ENCODE results near the gene THBS3.
A peak's percentile ranks its signal among the peaks of the same experiment; 100 is the strongest.
"Not testable (repeated sequence)": the region's sequence is repeated elsewhere in the genome, so short reads cannot be mapped to it uniquely, and the experiment has no call there.

THBS3 gene

DNA sequence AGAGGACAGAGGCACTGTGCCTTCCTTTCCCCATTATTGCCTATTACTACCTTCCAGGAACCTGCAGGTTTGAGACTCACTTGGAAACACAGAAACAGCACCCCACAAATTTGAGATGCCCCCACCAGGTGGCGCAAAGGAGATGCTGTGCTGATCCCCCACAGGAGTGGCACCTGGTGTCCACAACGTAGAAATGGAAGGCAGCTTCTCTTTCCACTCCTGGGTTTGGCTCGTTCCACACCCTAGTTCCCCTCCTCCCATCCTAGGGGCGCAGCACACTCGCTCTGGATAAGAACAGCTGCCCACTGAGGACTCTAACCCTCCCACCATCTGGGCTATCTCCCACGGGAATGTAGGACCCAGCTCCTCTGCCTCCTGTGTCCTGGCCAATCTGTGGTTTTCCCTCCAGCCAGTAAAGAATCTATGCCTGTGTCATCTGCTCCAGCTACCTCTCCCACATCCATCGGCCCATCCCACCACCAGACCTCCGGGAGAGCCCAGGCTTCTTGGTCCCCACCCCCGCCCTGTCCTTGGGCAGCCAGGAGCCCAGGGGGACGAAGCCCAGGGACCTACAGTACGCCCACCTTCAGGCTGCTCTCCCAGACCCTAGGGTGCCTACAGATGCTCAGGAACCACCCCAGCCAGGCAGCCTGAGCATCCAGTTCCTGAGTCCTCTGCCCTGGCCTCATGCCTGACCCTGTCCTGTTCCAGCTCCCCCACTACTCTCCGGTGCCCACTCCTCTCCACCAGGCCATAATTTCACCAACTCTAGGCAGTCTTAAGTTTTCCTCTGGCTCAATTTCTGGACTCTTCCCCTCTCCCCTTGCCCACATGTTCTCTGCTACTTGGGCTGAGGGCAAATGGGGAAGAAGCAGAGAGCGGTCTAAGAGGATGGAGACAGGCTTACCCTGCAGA, 549 bp downstream of the THBS3 start:
- peak; percentile 81 for DNase-seq

GRCh38 chr1:155205969-155206593, 1.6 kb downstream of the THBS3 start:
- DNase-seq = no peak

DNA sequence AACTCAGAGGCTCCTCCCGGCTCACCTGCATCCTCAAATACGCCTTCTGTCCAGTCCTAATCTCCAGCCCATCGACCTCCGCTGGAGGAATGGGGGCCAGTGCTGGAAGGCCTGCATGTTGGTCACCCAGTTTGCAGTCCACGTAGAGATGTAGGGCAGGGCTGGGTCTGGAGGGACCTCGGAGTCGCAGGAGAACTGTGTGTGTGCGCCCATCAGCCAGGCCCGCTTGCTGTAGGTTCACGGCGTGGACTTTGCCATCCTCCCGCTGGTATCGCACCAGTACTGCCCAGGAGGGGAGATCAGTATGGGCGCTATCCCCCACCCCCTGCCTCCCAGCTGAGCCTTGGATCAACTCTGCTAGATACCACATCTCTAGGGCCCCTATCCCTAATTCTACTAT, 2.7 kb downstream of the THBS3 start:
- no peak for DNase-seq

DNA sequence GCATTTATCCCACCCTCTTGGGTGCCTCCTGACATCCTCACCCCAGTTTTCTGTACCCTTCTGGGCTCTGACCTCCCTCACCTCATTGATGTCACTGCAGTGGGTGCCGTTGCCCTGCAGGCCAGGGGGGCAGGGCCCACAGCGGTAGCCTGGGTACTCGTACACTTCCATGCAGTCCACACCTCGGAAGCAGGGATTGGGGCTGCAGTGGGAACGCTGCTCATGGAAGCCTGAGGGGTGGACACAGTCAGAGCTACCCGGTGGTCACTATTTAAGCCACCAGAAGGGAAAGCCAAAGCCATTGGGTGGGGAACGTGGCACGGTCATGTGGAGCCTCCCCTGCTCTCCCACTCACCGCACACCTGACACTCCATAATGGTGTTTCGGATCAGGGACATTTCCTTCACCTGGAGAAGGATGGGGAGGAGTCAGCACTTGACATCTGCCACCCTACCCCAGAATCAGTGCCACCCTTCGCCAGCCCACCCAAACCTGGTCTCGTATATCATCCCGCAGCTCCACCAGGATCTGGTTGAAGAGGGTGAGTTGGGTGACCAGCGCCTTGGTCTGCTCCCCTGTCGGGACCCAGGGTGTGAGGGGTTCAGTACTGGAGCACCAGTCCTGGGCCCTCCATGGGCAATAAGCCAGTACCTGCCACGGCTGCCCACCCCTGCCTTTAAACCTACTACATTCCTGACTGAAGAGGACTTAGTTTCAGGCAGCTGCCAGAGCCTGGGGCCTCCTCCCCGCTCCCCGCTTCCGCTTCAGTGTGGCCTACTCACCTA, 4.8 kb downstream of the THBS3 start:
- no peak for DNase-seq

GRCh38 chr1:155202198-155202597, 5.5 kb downstream of the THBS3 start:
- DNase-seq = no peak

GRCh38 chr1:155200920-155201319, 6.8 kb downstream of the THBS3 start:
- DNase-seq = no peak

DNA sequence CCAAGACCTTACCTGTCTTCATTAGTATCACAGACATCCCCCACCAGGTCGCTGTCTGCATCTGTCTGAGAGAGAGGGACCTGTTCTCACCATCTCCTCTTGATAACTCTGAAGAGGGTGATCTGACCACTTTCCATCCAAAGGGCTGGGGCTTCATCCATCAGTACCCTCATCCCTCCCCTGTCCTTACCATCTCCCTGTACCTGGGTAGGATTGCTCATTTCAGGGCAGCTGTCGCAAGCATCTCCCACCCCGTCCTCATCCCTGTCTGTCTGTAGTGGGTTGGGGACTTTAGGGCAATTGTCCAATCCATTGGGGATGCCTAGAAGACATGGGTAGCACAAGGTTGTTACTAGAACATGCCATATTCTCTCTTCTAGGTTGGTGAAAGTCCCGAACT, 7.9 kb downstream of the THBS3 start:
- DNase-seq = no peak

GRCh38 chr1:155198547-155198906, 9.2 kb downstream of the THBS3 start:
- DNase-seq = no peak

GRCh38 chr1:155197901-155198546, 9.7 kb downstream of the THBS3 start:
- no peak for DNase-seq

DNA sequence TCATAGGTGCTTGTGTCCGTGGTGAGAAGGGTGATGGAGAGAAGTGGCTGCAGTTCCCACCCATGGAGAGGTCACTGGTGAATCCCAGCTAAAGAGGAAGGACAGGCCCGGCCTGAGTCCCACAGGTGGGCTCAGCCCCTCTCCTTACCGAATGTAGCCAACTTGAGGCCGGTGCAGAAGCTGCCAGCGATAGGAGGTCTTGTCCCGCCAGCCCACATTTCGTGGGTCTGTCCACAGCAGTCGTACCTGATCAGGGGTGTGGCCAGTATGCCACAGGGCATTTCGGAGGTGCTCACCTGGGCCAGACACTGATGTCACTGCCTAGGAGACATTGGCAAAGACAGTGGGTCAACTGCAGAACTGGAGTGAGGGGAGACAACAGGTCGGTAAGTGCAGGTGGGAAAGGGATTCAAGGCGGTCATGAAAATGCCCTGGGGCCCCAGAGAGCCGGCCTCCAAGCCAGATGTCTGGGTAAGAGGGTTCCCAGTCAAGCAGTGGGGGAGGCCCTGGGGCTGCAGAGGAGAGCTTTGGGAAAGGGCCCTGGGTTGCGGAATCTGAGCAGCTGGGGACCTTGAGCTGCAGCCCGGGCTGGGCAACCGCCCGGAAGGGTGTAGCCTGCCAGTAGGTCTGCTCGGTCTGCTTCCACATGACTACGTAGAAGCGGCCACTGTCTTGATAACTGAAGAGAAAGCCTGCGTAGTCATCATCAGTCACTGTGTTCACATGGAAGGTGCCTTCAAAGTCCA, 10.6 kb downstream of the THBS3 start:
- no peak for DNase-seq

- no peak for DNase-seq
Observed at GRCh38 chr1:155196103-155196892, 11.4 kb downstream of the THBS3 start.

GRCh38 chr1:155195201-155196102, 12.2 kb downstream of the THBS3 start:
- DNase-seq = no peak

DNA sequence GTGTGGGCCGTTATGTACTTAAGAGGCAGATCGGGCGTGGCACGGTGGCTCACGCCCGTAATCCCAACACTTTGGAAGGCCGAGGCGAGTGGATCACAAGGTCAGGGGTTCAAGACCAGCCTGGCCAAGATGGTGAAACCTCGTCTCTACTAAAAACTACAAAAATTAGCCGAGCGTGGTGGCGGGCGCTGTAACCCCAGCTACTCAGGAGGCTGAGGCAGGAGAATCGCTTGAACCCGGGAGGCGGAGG, 13.8 kb downstream of the THBS3 start:
- not testable (repeated sequence) for DNase-seq

DNA sequence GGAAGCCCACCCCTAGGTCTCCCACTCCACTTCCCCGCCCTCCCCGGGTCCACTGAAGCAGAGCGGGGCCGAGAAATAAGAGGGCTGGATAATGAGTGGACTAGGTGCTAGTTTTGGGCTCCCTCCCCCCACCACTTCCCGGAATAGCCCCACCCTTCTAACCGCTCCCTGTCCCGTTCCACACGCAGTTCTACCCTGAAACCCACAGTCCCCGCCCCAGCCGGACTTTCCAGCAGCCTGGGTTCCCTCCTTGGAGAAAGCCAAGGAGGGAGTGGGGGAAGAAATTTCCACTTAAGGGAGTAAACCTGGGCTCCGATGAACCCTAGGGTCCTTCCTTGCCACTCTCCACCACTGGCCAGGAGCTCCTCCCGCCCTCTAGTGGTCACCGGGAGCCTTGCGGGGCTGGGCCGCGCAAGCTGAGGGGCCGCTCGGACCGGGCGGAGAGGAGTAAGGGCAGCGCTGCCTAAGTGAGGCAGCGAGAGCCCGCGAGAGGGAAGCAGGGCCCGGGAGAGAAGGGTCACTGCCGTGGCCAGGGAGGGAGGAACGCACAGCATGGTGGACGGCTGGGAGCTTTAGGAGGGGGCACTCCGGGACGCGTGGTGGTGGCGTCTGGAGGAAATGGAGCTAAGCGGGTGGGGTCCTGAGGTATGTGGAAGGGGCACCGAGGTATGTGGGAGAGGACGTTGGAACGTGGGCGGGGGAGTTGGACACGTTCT, 14.3 kb downstream of the THBS3 start:
- DNase-seq = peak; percentile 95

- DNase-seq = no peak
Observed at GRCh38 chr1:155192346-155193274, 15.1 kb downstream of the THBS3 start.

DNA sequence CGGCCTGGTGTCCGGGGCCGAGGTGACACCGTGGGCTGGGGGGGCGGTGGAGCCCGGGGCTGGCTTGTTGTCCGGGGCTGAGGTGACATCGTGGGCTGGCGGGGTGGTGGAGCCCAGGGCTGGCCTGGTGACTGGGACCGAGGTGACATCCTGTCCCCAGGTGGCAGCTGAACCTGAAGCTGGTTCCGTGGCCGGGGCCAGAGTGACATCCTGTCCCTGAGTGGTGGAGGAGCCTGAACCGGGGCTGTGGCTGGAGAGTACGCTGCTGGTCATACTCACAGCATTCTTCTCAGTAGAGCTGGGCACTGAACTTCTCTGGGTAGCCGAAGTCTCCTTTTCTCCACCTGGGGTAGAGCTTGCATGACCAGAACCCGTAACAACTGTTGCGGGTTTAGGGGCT, 15.8 kb downstream of the THBS3 start:
- no peak for DNase-seq

- not testable (repeated sequence) for DNase-seq
Observed at GRCh38 chr1:155189926-155190325, 17.8 kb downstream of the THBS3 start.

GRCh38 chr1:155188268-155188667, 19.4 kb downstream of the THBS3 start:
- no peak for DNase-seq

DNA sequence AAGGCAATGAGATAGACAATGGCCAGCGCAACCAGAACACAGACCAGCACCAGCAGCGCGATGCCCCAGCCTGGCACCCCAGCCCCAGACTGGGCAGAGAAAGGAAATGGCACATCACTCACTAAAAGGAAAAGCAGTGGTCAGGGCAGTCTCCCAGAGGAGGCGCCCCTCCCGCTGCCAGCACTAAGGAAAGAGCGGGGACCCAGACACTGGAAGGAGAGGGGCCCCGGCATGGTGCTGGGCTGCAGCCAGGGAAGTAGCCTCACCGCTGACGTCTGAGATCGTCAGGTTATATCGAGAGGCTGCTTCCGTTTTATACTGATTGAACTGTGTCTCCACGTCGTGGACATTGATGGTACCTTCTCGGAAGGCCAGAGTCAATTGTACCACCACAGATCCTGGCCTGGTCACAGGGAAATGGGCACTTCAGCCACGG, 20.2 kb downstream of the THBS3 start:
- no peak for DNase-seq
